Pancreas (tissue), 10 donors: Measurements from ENCODE around the gene PRPS1. TPM values are rescaled to one million over a fixed set of nuclear protein-coding genes. Genes with fewer than 3 reads are reported as not detected.
"Not testable (repeated sequence)": the region's sequence is repeated elsewhere in the genome, so short reads cannot be mapped to it uniquely, and the experiment has no call there.

Experiments used
- ATAC-seq, 4 donors: fragments of 200-7000 bp; cut with Tn5 transposase; one replicate each; pipeline versions ENCODE4 v1.8.0 to v1.9.1; 2020; ENCODE audit warnings: mild to moderate bottlenecking in 4 of 4, moderate library complexity in 4 of 4
- DNase-seq, 6 donors: peaks; one replicate each; pipeline ENCODE4 v3.0.0-alpha.2; 2020
- FAIRE-seq: peaks from 2 replicates; lab custom pipeline; 2012; peaks lifted over from hg19 to GRCh38; lab: Jason Lieb, UNC
- H3K27ac ChIP-seq, 4 donors: fragments of 200-600 bp; sonication (generic); 1 replicate in 3 of 4; 2 replicates in 1 of 4; pipeline versions ENCODE4 v1.5.0 to v1.8.0; 2020
- H3K27me3 ChIP-seq, 4 donors: fragments of 200-600 bp; one replicate each; pipeline ENCODE4 v1.8.0; 2021
- H3K36me3 ChIP-seq, 3 donors: fragments of 200-600 bp; sonication (generic) in 1 of 3; one replicate each; pipeline versions ENCODE4 v1.5.0 to v1.8.0; 2020 to 2021
- H3K4me1 ChIP-seq, 3 donors: fragments of 200-600 bp; one replicate each; pipeline ENCODE4 v1.8.0; 2021
- H3K4me3 ChIP-seq, 4 donors: fragments of 200-600 bp; sonication (generic) in 2 of 4; one replicate each; pipeline versions ENCODE4 v1.5.0 to v1.8.0; 2020 to 2021
- H3K9me3 ChIP-seq, 4 donors: fragments of 200-600 bp; one replicate each; pipeline ENCODE4 v1.8.0; 2021
- WGBS, 2 donors: extraction: QIAGEN DNeasy Blood & Tissue Kit; methylation state at CpG; one replicate each; pipeline ENCODE4 v1.1.7; 2013; 5-methylcytosine and 5-hydroxymethylcytosine counted together
- intact Hi-C, 3 donors: fragments of 100-400 bp; cut with DNase I; formaldehyde crosslinking; loops; one replicate each; pipeline versions ENCODE4 v1.11.1 to v1.14.2; 2022
- polyA plus RNA-seq, 2 donors: library from polyadenylated mRNA; stranded (reverse); fragments of 200-250 nt; gene quantifications; one replicate each; pipeline ENCODE4 v1.2.3, GENCODE V29; 2013
- total RNA-seq, 6 donors: library from RNA; stranded (reverse); fragmentation: NEBNext Ultra II Directional in 4 of 6; extraction: Animal tissue kit (Norgen Biotek cat#: 25700) in 4 of 6; gene quantifications; one replicate each; pipeline versions ENCODE4 v1.2.1 to v1.2.4, GENCODE V29; 2021 to 2023
- TF ChIP-seq, protein P1 (sequence below), 4 donors: fragments of 200-600 bp; sonication (generic) in 3 of 4; IDR thresholded peaks; one replicate each; pipeline versions ENCODE4 v1.5.0 to v1.8.0; 2021; ENCODE audit warnings: antibody characterized with exemption in 4 of 4
- donor health status: healthy with polysubstance abuse.
- donor health status: DM: no; HTN: no; CAD: no; lungs with moderate emphysema.
- donor health status: DM: no; HTN: no; CAD: no.
- donor health status: control.
- donor health status: control.
- donor health status: Bipolar disorder and iron deficiency.
- donor health status: DM: yes; HTN: yes; CAD: no.
- donor health status: DM: no; HTN: no; CAD: no.
- donor health status: DM: no; HTN: no; CAD: no.
- donor health status: DM: yes; HTN: yes; CAD: no.

The PRPS1 gene
- total and polyA plus RNA-seq, 8 donors: 5.9 to 22.8 (median 14.1) TPM

DNA sequence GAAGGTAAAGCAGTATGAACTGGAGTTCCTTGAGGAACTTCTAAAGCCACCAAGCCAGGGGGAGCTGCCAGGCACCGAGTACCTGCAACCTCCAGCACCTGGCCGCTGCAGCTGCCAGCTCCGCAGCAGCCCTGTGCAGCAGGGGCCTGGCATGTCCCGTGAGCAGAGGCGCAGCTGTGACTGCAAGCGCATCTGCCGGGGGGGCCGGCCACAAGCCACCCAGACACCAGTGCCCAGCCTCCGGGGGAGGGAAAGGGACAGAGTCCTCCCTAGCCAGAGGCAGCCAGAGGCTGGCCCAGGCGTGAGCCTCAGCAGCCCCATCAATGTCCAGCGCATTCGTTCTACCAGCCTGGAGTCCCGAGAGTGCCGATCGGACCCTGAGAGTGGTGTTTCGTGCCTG lies 26.6 kb upstream of the PRPS1 start:
- H3K4me1 ChIP-seq: no peaks in the 10 kb centered on the region
- no peak for FAIRE-seq
- H3K27ac ChIP-seq: no peak overlapping the region
- 87 to 91% methylated on average over 16 of the region's 16 CpGs for WGBS, 2 donors
- ATAC-seq: no peak
- H3K4me3 ChIP-seq: no peak overlapping the region
- H3K36me3 ChIP-seq: no peaks in the 10 kb centered on the region
- intact Hi-C loops: no loop called here
- H3K27me3 ChIP-seq: no peaks in the 10 kb centered on the region
- no peaks in the 10 kb centered on the region for H3K9me3 ChIP-seq
- DNase-seq: peak in 1 of 6 donors; percentile 51
- TF ChIP-seq, protein P1, sequence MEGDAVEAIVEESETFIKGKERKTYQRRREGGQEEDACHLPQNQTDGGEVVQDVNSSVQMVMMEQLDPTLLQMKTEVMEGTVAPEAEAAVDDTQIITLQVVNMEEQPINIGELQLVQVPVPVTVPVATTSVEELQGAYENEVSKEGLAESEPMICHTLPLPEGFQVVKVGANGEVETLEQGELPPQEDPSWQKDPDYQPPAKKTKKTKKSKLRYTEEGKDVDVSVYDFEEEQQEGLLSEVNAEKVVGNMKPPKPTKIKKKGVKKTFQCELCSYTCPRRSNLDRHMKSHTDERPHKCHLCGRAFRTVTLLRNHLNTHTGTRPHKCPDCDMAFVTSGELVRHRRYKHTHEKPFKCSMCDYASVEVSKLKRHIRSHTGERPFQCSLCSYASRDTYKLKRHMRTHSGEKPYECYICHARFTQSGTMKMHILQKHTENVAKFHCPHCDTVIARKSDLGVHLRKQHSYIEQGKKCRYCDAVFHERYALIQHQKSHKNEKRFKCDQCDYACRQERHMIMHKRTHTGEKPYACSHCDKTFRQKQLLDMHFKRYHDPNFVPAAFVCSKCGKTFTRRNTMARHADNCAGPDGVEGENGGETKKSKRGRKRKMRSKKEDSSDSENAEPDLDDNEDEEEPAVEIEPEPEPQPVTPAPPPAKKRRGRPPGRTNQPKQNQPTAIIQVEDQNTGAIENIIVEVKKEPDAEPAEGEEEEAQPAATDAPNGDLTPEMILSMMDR (IDR thresholded peaks at IDR 0.05): no peak

DNA sequence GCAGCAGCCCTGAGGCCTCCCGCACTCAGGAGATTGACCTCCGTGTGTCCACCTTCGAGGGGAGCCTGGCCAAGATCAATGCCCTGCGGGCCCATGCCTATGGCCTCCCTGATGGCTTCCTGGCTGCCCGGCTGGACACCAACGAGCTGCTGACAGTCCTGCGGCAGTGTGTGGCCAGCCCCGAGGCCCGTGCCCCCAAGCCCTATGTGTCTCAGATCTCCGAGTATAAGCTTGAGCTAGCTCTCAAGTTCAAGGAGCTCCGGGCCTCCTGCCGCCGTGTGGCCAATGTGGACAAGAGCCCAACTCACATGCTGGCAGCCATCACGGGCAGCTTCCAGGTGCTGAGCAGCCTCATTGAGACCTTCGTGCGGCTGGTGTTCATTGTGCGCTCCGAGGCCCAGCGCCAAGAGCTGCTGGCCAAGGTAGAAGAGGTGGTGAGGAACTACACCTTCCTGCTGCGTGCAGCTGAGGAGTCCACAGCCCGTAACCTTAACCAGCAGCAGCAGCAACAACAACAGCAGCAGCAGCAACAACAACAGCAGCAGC lies 25.5 kb upstream of the PRPS1 start:
- H3K9me3 ChIP-seq: no peaks in the 10 kb centered on the region
- no peaks in the 10 kb centered on the region for H3K4me1 ChIP-seq
- H3K4me3 ChIP-seq: no peak overlapping the region
- intact Hi-C loops: no loop called here
- no peaks in the 10 kb centered on the region for H3K36me3 ChIP-seq
- no peak overlapping the region for H3K27ac ChIP-seq
- DNase-seq (peak in 1 of 6 donors; percentile 47), FAIRE-seq (no peak), ATAC-seq (no peak)
- 81 to 86% methylated on average over 21 of the region's 21 CpGs for WGBS, 2 donors
- no peaks in the 10 kb centered on the region for H3K27me3 ChIP-seq
- TF ChIP-seq, protein P1 (IDR thresholded peaks at IDR 0.05): no peak

GRCh38 chrX:107603429-107604159 lies 24.7 kb upstream of the PRPS1 start:
- no peak overlapping the region for H3K4me3 ChIP-seq
- peak in 1 of 6 donors; percentile 56 for DNase-seq
- 73% methylated on average over 13 of the region's 13 CpGs for WGBS, 2 donors
- no peaks in the 10 kb centered on the region for H3K36me3 ChIP-seq
- H3K4me1 ChIP-seq: no peaks in the 10 kb centered on the region
- intact Hi-C loops: no loop called here
- FAIRE-seq: no peak
- H3K27ac ChIP-seq: no peak overlapping the region
- no peaks in the 10 kb centered on the region for H3K27me3 ChIP-seq
- no peaks in the 10 kb centered on the region for H3K9me3 ChIP-seq
- no peak for ATAC-seq
- TF ChIP-seq, protein P1 (IDR thresholded peaks at IDR 0.05): no peak

GRCh38 chrX:107609061-107609460 lies 19.2 kb upstream of the PRPS1 start:
- ATAC-seq, H3K9me3 ChIP-seq, H3K36me3 ChIP-seq, DNase-seq, H3K4me3 ChIP-seq, intact Hi-C loops, FAIRE-seq, H3K27me3 ChIP-seq, H3K27ac ChIP-seq, H3K4me1 ChIP-seq: not testable (repeated sequence)
- 79 to 84% methylated on average over 5 of the region's 5 CpGs for WGBS, 2 donors

DNA sequence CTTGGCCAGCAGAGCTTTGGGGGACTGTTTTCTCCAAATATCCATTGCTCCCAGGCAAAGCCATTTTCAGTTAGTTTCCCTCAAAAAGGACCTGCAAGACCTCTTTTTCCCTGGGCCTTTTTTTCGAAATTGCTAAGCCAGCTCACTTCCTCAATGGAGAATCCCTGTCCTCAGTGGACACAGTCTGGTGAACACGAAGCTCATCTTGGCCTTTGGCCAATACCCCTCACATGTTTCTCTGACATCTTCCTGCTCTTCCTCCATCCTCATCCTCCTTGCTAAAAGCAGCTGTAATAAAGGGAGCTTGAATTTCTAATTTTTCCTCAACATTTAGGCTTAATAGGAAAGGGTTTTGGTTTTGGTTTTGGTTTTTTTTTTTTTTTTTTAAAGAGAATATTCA lies 17.6 kb upstream of the PRPS1 start:
- Histone ChIP-seq H3K9me3 (no peaks in the 10 kb centered on the region), H3K27me3 (no peaks in the 10 kb centered on the region), H3K4me3 (no peak overlapping the region), H3K4me1 (no peaks in the 10 kb centered on the region), H3K27ac (no peak overlapping the region), H3K36me3 (no peaks in the 10 kb centered on the region)
- TF ChIP-seq, protein P1 (IDR thresholded peaks at IDR 0.05): no peak
- 44 to 51% methylated on average over 2 of the region's 2 CpGs for WGBS, 2 donors
- intact Hi-C loops: no loop called here
- DNase-seq (no peak), FAIRE-seq (no peak), ATAC-seq (no peak)
